ENCODE measurements around the gene PELI2.

PELI2 gene

GRCh38 chr14:56181681-56182085 lies 63.5 kb downstream of the PELI2 start:
- no peaks in the 10 kb centered on the region for H3K27me3 ChIP-seq
- H3K4me3 ChIP-seq (ENCODE audit: low read depth, low read length), result no peak overlapping the region
- peaks cover 4% of the 10 kb centered on the region; the same call in 1 of the 2 replicates for H3K4me1 ChIP-seq
- DNase-seq, result no peak
- no peaks in the 10 kb centered on the region for H3K36me3 ChIP-seq
- no peak for TF ChIP-seq CTCF (IDR thresholded peaks at IDR 0.05; ENCODE audit: low read depth, low read length)
- H3K9me3 ChIP-seq, result no peaks in the 10 kb centered on the region

GRCh38 chr14:56182410-56182809 lies 64.2 kb downstream of the PELI2 start:
- H3K9me3 ChIP-seq, result no peaks in the 10 kb centered on the region
- H3K27me3 ChIP-seq, result no peaks in the 10 kb centered on the region
- H3K4me1 ChIP-seq, result peaks cover 4% of the 10 kb centered on the region; the same call in 1 of the 2 replicates
- H3K4me3 ChIP-seq (ENCODE audit: low read depth, low read length), result no peak overlapping the region
- DNase-seq, result no peak
- H3K36me3 ChIP-seq, result no peaks in the 10 kb centered on the region
- TF ChIP-seq CTCF (IDR thresholded peaks at IDR 0.05; ENCODE audit: low read depth, low read length), result no peak

- Histone ChIP-seq H3K4me3 (ENCODE audit: low read depth, low read length) (no peak overlapping the region), H3K9me3 (no peaks in the 10 kb centered on the region), H3K4me1 (peaks cover 4% of the 10 kb centered on the region; the same call in 1 of the 2 replicates), H3K36me3 (no peaks in the 10 kb centered on the region), H3K27me3 (no peaks in the 10 kb centered on the region)
- DNase-seq, result no peak
- no peak for TF ChIP-seq CTCF (IDR thresholded peaks at IDR 0.05; ENCODE audit: low read depth, low read length)
Measured at GRCh38 chr14:56183631-56184157, 65.5 kb downstream of the PELI2 start.

GRCh38 chr14:56185992-56186391 lies 67.8 kb downstream of the PELI2 start:
- Histone ChIP-seq H3K36me3 (no peaks in the 10 kb centered on the region), H3K27me3 (no peaks in the 10 kb centered on the region), H3K9me3 (no peaks in the 10 kb centered on the region), H3K4me1 (peaks cover 4% of the 10 kb centered on the region; the same call in 1 of the 2 replicates), H3K4me3 (ENCODE audit: low read depth, low read length) (no peak overlapping the region)
- TF ChIP-seq CTCF (IDR thresholded peaks at IDR 0.05; ENCODE audit: low read depth, low read length), result no peak
- DNase-seq, result peak; percentile 28

GRCh38 chr14:56187736-56188135 lies 69.5 kb downstream of the PELI2 start:
- Histone ChIP-seq H3K27me3 (no peaks in the 10 kb centered on the region), H3K36me3 (no peaks in the 10 kb centered on the region), H3K4me1 (0 out of 2 replicates have a peak, but pooled peaks cover 4% of the 10 kb centered on the region), H3K4me3 (ENCODE audit: low read depth, low read length) (no peak overlapping the region), H3K9me3 (no peaks in the 10 kb centered on the region)
- no peak for TF ChIP-seq CTCF (IDR thresholded peaks at IDR 0.05; ENCODE audit: low read depth, low read length)
- no peak for DNase-seq

GRCh38 chr14:56189307-56189706 lies 71.1 kb downstream of the PELI2 start:
- no peak for TF ChIP-seq CTCF (IDR thresholded peaks at IDR 0.05; ENCODE audit: low read depth, low read length)
- H3K9me3 ChIP-seq, result no peaks in the 10 kb centered on the region
- no peaks in the 10 kb centered on the region for H3K36me3 ChIP-seq
- no peak overlapping the region for H3K4me3 ChIP-seq (ENCODE audit: low read depth, low read length)
- no peak for DNase-seq
- H3K27me3 ChIP-seq, result no peaks in the 10 kb centered on the region
- H3K4me1 ChIP-seq, result 0 out of 2 replicates have a peak, but pooled peaks cover 4% of the 10 kb centered on the region

Measured in BE2C (cell line).